ENCODE results near the gene PXK.

PXK gene

GRCh38 chr3:58298190-58298589 is 34.5 kb upstream of the PXK start:
- H3K27me3 ChIP-seq (ENCODE audit: insufficient read depth, low read length): peaks cover 17% of the 10 kb centered on the region
- no peaks in the 10 kb centered on the region for H3K4me1 ChIP-seq (ENCODE audit: insufficient read depth, low read length)
- H3K36me3 ChIP-seq (ENCODE audit: insufficient read depth, low read depth, low read length): no peaks in the 10 kb centered on the region
- no peak overlapping the region for H3K9ac ChIP-seq (ENCODE audit: low read depth, low read length)
- no peaks in the 10 kb centered on the region for H3K9me3 ChIP-seq (ENCODE audit: insufficient read depth, low read depth, low read length)
- no peak overlapping the region for H3K4me3 ChIP-seq (ENCODE audit: low read length)
- H3K27ac ChIP-seq (ENCODE audit: low read length): no peak overlapping the region

- Histone ChIP-seq H3K27me3 (ENCODE audit: insufficient read depth, low read length) (peaks cover 17% of the 10 kb centered on the region), H3K36me3 (ENCODE audit: insufficient read depth, low read depth, low read length) (no peaks in the 10 kb centered on the region), H3K4me1 (ENCODE audit: insufficient read depth, low read length) (no peaks in the 10 kb centered on the region), H3K9ac (ENCODE audit: low read depth, low read length) (no peak overlapping the region), H3K27ac (ENCODE audit: low read length) (no peak overlapping the region), H3K4me3 (ENCODE audit: low read length) (no peak overlapping the region), H3K9me3 (ENCODE audit: insufficient read depth, low read depth, low read length) (no peaks in the 10 kb centered on the region)
Measured at GRCh38 chr3:58299075-58299474, 33.6 kb upstream of the PXK start.

- H3K27ac ChIP-seq (ENCODE audit: low read length): no peak overlapping the region
- H3K9me3 ChIP-seq (ENCODE audit: insufficient read depth, low read depth, low read length): no peaks in the 10 kb centered on the region
- no peaks in the 10 kb centered on the region for H3K36me3 ChIP-seq (ENCODE audit: insufficient read depth, low read depth, low read length)
- H3K9ac ChIP-seq (ENCODE audit: low read depth, low read length): no peak overlapping the region
- peaks cover 17% of the 10 kb centered on the region for H3K27me3 ChIP-seq (ENCODE audit: insufficient read depth, low read length)
- H3K4me3 ChIP-seq (ENCODE audit: low read length): no peak overlapping the region
- H3K4me1 ChIP-seq (ENCODE audit: insufficient read depth, low read length): no peaks in the 10 kb centered on the region
Measured at GRCh38 chr3:58299839-58300516, 32.7 kb upstream of the PXK start.

GRCh38 chr3:58305882-58306711 is 26.6 kb upstream of the PXK start, which contains the start of the genes HTD2 and RPP14:
HTD2 (plus strand) TSS chr3:58306520; CDS start chr3:58317614, 11,094 bp downstream.
RPP14 (plus strand) TSS chr3:58306245; CDS start chr3:58310330, 4,085 bp downstream.
- Histone ChIP-seq H3K9me3 (ENCODE audit: insufficient read depth, low read depth, low read length) (no peaks in the 10 kb centered on the region), H3K27ac (ENCODE audit: low read length) (peak within 1 kb of the TSS; percentile 35), H3K4me3 (ENCODE audit: low read length) (peak within 1 kb of the TSS; percentile 98), H3K27me3 (ENCODE audit: insufficient read depth, low read length) (peaks cover 16% of the 10 kb centered on the region), H3K36me3 (ENCODE audit: insufficient read depth, low read depth, low read length) (peaks cover 32% of the 10 kb centered on the region), H3K4me1 (ENCODE audit: insufficient read depth, low read length) (no peaks in the 10 kb centered on the region; the same call in 1 of the 2 replicates), H3K9ac (ENCODE audit: low read depth, low read length) (peak within 1 kb of the TSS; percentile 96)

GRCh38 chr3:58307639-58308215 is 25.0 kb upstream of the PXK start:
- Histone ChIP-seq H3K9ac (ENCODE audit: low read depth, low read length) (peak overlapping the region; percentile 96; the same call in 1 of the 2 replicates), H3K27ac (ENCODE audit: low read length) (no peak overlapping the region), H3K4me1 (ENCODE audit: insufficient read depth, low read length) (no peaks in the 10 kb centered on the region; the same call in 1 of the 2 replicates), H3K9me3 (ENCODE audit: insufficient read depth, low read depth, low read length) (no peaks in the 10 kb centered on the region), H3K4me3 (ENCODE audit: low read length) (peak overlapping the region; percentile 98), H3K27me3 (ENCODE audit: insufficient read depth, low read length) (no peaks in the 10 kb centered on the region), H3K36me3 (ENCODE audit: insufficient read depth, low read depth, low read length) (peaks cover 46% of the 10 kb centered on the region)

GRCh38 chr3:58308728-58309127 is 24.0 kb upstream of the PXK start:
- no peak overlapping the region for H3K9ac ChIP-seq (ENCODE audit: low read depth, low read length)
- H3K27me3 ChIP-seq (ENCODE audit: insufficient read depth, low read length): no peaks in the 10 kb centered on the region
- no peak overlapping the region for H3K27ac ChIP-seq (ENCODE audit: low read length)
- no peaks in the 10 kb centered on the region for H3K9me3 ChIP-seq (ENCODE audit: insufficient read depth, low read depth, low read length)
- H3K4me3 ChIP-seq (ENCODE audit: low read length): no peak overlapping the region
- no peaks in the 10 kb centered on the region; the same call in 1 of the 2 replicates for H3K4me1 ChIP-seq (ENCODE audit: insufficient read depth, low read length)
- H3K36me3 ChIP-seq (ENCODE audit: insufficient read depth, low read depth, low read length): peaks cover 56% of the 10 kb centered on the region

GRCh38 chr3:58317811-58318210 is 14.9 kb upstream of the PXK start:
- Histone ChIP-seq H3K27ac (ENCODE audit: low read length) (no peak overlapping the region), H3K4me3 (ENCODE audit: low read length) (no peak overlapping the region), H3K9me3 (ENCODE audit: insufficient read depth, low read depth, low read length) (no peaks in the 10 kb centered on the region), H3K9ac (ENCODE audit: low read depth, low read length) (no peak overlapping the region), H3K36me3 (ENCODE audit: insufficient read depth, low read depth, low read length) (peaks cover 61% of the 10 kb centered on the region), H3K27me3 (ENCODE audit: insufficient read depth, low read length) (no peaks in the 10 kb centered on the region), H3K4me1 (ENCODE audit: insufficient read depth, low read length) (peaks cover 12% of the 10 kb centered on the region; the same call in 1 of the 2 replicates)

- Histone ChIP-seq H3K9me3 (ENCODE audit: insufficient read depth, low read depth, low read length) (no peaks in the 10 kb centered on the region), H3K27ac (ENCODE audit: low read length) (peak overlapping the region; percentile 59), H3K4me3 (ENCODE audit: low read length) (peak overlapping the region; percentile 23; the same call in 1 of the 2 replicates), H3K4me1 (ENCODE audit: insufficient read depth, low read length) (peaks cover 12% of the 10 kb centered on the region; the same call in 1 of the 2 replicates), H3K9ac (ENCODE audit: low read depth, low read length) (peak overlapping the region; percentile 7; the same call in 1 of the 2 replicates), H3K27me3 (ENCODE audit: insufficient read depth, low read length) (no peaks in the 10 kb centered on the region), H3K36me3 (ENCODE audit: insufficient read depth, low read depth, low read length) (peaks cover 25% of the 10 kb centered on the region)
Measured at GRCh38 chr3:58321791-58322190, 10.9 kb upstream of the PXK start.

GRCh38 chr3:58322793-58323192 is 9.9 kb upstream of the PXK start:
- Histone ChIP-seq H3K9me3 (ENCODE audit: insufficient read depth, low read depth, low read length) (no peaks in the 10 kb centered on the region), H3K27me3 (ENCODE audit: insufficient read depth, low read length) (no peaks in the 10 kb centered on the region), H3K9ac (ENCODE audit: low read depth, low read length) (no peak overlapping the region), H3K27ac (ENCODE audit: low read length) (peak overlapping the region; percentile 59), H3K4me1 (ENCODE audit: insufficient read depth, low read length) (peaks cover 12% of the 10 kb centered on the region; the same call in 1 of the 2 replicates), H3K36me3 (ENCODE audit: insufficient read depth, low read depth, low read length) (peaks cover 15% of the 10 kb centered on the region), H3K4me3 (ENCODE audit: low read length) (no peak overlapping the region)

- Histone ChIP-seq H3K9me3 (ENCODE audit: insufficient read depth, low read depth, low read length) (no peaks in the 10 kb centered on the region), H3K9ac (ENCODE audit: low read depth, low read length) (no peak overlapping the region), H3K36me3 (ENCODE audit: insufficient read depth, low read depth, low read length) (peaks cover 6% of the 10 kb centered on the region; the same call in 1 of the 2 replicates), H3K4me1 (ENCODE audit: insufficient read depth, low read length) (peaks cover 12% of the 10 kb centered on the region; the same call in 1 of the 2 replicates), H3K27me3 (ENCODE audit: insufficient read depth, low read length) (no peaks in the 10 kb centered on the region), H3K27ac (ENCODE audit: low read length) (no peak overlapping the region), H3K4me3 (ENCODE audit: low read length) (no peak overlapping the region)
Measured at GRCh38 chr3:58323529-58324390, 8.9 kb upstream of the PXK start.
